ENCODE results near the gene FST. TPM values are rescaled to one million over a fixed set of nuclear protein-coding genes. Genes with fewer than 3 reads are reported as not detected.
A peak's percentile ranks its signal among the peaks of the same experiment; 100 is the strongest.

Gene FST
- total and polyA plus RNA-seq, 2 experiments from 2014 or later: 56.0 to 87.0 TPM

- no peak overlapping the region for H3K4me2 ChIP-seq (ENCODE audit: unreplicated experiment)
- no peaks in the 10 kb centered on the region for H3K79me2 ChIP-seq (ENCODE audit: insufficient read depth)
- H2AFZ ChIP-seq: no peak overlapping the region
- no peak overlapping the region for H3K9ac ChIP-seq
- TF ChIP-seq EZH2 (IDR thresholded peaks at IDR 0.05; ENCODE audit: insufficient read depth, poor library complexity, severe bottlenecking): no peak
- TF ChIP-seq EZH2phosphoT487 (IDR thresholded peaks at IDR 0.05; ENCODE audit: insufficient read depth, low read depth): no peak
- no peaks in the 10 kb centered on the region for H4K20me1 ChIP-seq (ENCODE audit: insufficient read depth)
- H3K9me3 ChIP-seq (ENCODE audit: low read depth): no peaks in the 10 kb centered on the region
- H3K36me3 ChIP-seq (ENCODE audit: low read depth): no peaks in the 10 kb centered on the region
- H3F3A ChIP-seq (ENCODE audit: insufficient read depth): 0 out of 2 replicates have a peak, but pooled peaks cover 7% of the 10 kb centered on the region
- no peaks in the 10 kb centered on the region for H3K27me3 ChIP-seq (replicated peaks; ENCODE audit: insufficient read depth)
- H3K9me2 ChIP-seq (ENCODE audit: insufficient read depth): no peaks in the 10 kb centered on the region
- no peaks in the 10 kb centered on the region for H3K4me1 ChIP-seq (ENCODE audit: insufficient read depth)
- DNase-seq: no peak
- H3K27ac ChIP-seq: no peak overlapping the region
- WGBS, 2 experiments (ENCODE audit: low coverage in 1 of 2, low lambda C conversion rate in 2 of 2, missing lambda C conversion rate in 2 of 2): 56 to 65% methylated on average over 1 of the region's 1 CpG
- in situ Hi-C loops (cut with MboI): loop anchor here (25.0 kb wide), 1 partner anchor 283 kb away; no protein-coding TSS in a partner anchor
- no peak overlapping the region for H3K4me3 ChIP-seq
Measured at GRCh38 chr5:53445569-53445968, 34.9 kb upstream of the FST start.

DNA sequence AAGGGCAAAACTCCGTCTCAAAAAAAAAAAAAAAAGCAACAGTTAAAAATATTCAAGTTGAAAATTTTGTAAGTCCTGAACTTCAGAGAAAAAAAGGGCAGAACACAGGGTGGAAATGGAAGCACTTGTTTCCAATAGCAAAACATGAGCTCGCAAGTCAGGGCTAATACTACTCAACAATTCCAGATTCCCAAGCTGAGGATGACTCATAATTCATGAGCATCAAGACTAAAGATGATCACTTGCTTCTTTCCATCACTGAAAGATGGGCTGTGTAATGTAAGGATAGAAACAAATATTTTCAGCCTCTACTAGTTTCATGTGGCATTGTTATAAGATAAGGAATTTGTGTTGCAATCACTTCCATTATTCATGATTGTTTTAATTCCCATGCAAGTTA is 33.5 kb upstream of the FST start:
- no peaks in the 10 kb centered on the region for H3K9me2 ChIP-seq (ENCODE audit: insufficient read depth)
- H3K9ac ChIP-seq: no peak overlapping the region
- H3F3A ChIP-seq (ENCODE audit: insufficient read depth): 0 out of 2 replicates have a peak, but pooled peaks cover 7% of the 10 kb centered on the region
- in situ Hi-C loops (cut with MboI): loop anchor here (25.0 kb wide), 1 partner anchor 285 kb away; no protein-coding TSS in a partner anchor
- no peaks in the 10 kb centered on the region for H3K36me3 ChIP-seq (ENCODE audit: low read depth)
- no peaks in the 10 kb centered on the region for H3K4me1 ChIP-seq (ENCODE audit: insufficient read depth)
- no peak overlapping the region for H3K4me2 ChIP-seq (ENCODE audit: unreplicated experiment)
- TF ChIP-seq EZH2phosphoT487 (IDR thresholded peaks at IDR 0.05; ENCODE audit: insufficient read depth, low read depth): no peak
- no peak for TF ChIP-seq EZH2 (IDR thresholded peaks at IDR 0.05; ENCODE audit: insufficient read depth, poor library complexity, severe bottlenecking)
- no peaks in the 10 kb centered on the region for H3K79me2 ChIP-seq (ENCODE audit: insufficient read depth)
- H3K27ac ChIP-seq: no peak overlapping the region
- H2AFZ ChIP-seq: no peak overlapping the region
- WGBS, 2 experiments (ENCODE audit: low coverage in 1 of 2, low lambda C conversion rate in 2 of 2, missing lambda C conversion rate in 2 of 2): 62 to 76% methylated on average over 1 to 2 of the region's 2 CpGs
- no peaks in the 10 kb centered on the region for H3K9me3 ChIP-seq (ENCODE audit: low read depth)
- H4K20me1 ChIP-seq (ENCODE audit: insufficient read depth): no peaks in the 10 kb centered on the region
- H3K4me3 ChIP-seq: no peak overlapping the region
- peak; percentile 30 for DNase-seq
- H3K27me3 ChIP-seq (replicated peaks; ENCODE audit: insufficient read depth): no peaks in the 10 kb centered on the region

GRCh38 chr5:53448851-53449250 is 31.6 kb upstream of the FST start:
- Histone ChIP-seq H3K27ac (no peak overlapping the region), H3K9ac (no peak overlapping the region), H3K4me2 (ENCODE audit: unreplicated experiment) (no peak overlapping the region), H3K27me3 (replicated peaks; ENCODE audit: insufficient read depth) (no peaks in the 10 kb centered on the region), H4K20me1 (ENCODE audit: insufficient read depth) (no peaks in the 10 kb centered on the region), H2AFZ (no peak overlapping the region), H3F3A (ENCODE audit: insufficient read depth) (0 out of 2 replicates have a peak, but pooled peaks cover 7% of the 10 kb centered on the region), H3K36me3 (ENCODE audit: low read depth) (no peaks in the 10 kb centered on the region), H3K4me1 (ENCODE audit: insufficient read depth) (no peaks in the 10 kb centered on the region), H3K79me2 (ENCODE audit: insufficient read depth) (no peaks in the 10 kb centered on the region), H3K9me2 (ENCODE audit: insufficient read depth) (no peaks in the 10 kb centered on the region), H3K4me3 (no peak overlapping the region), H3K9me3 (ENCODE audit: low read depth) (no peaks in the 10 kb centered on the region)
- in situ Hi-C loops (cut with MboI): loop anchor here (25.0 kb wide), 1 partner anchor 287 kb away; no protein-coding TSS in a partner anchor
- TF ChIP-seq EZH2 (IDR thresholded peaks at IDR 0.05; ENCODE audit: insufficient read depth, poor library complexity, severe bottlenecking): no peak
- TF ChIP-seq EZH2phosphoT487 (IDR thresholded peaks at IDR 0.05; ENCODE audit: insufficient read depth, low read depth): no peak
- WGBS, 2 experiments (ENCODE audit: low coverage in 1 of 2, low lambda C conversion rate in 2 of 2, missing lambda C conversion rate in 2 of 2): 90 to 94% methylated on average over 1 of the region's 1 CpG
- DNase-seq: no peak

- Histone ChIP-seq H3K27ac (no peak overlapping the region), H3K79me2 (ENCODE audit: insufficient read depth) (no peaks in the 10 kb centered on the region), H3K4me3 (no peak overlapping the region), H3K9me2 (ENCODE audit: insufficient read depth) (no peaks in the 10 kb centered on the region), H3F3A (ENCODE audit: insufficient read depth) (no peaks in the 10 kb centered on the region), H3K27me3 (replicated peaks; ENCODE audit: insufficient read depth) (no peaks in the 10 kb centered on the region), H3K9me3 (ENCODE audit: low read depth) (no peaks in the 10 kb centered on the region), H3K9ac (no peak overlapping the region), H2AFZ (no peak overlapping the region), H3K4me2 (ENCODE audit: unreplicated experiment) (no peak overlapping the region), H3K36me3 (ENCODE audit: low read depth) (no peaks in the 10 kb centered on the region), H3K4me1 (ENCODE audit: insufficient read depth) (no peaks in the 10 kb centered on the region), H4K20me1 (ENCODE audit: insufficient read depth) (no peaks in the 10 kb centered on the region)
- in situ Hi-C loops (cut with MboI): no loop called here
- 30 to 47% methylated on average over 1 of the region's 1 CpG for WGBS, 2 experiments (ENCODE audit: low coverage in 1 of 2, low lambda C conversion rate in 2 of 2, missing lambda C conversion rate in 2 of 2)
- TF ChIP-seq EZH2 (IDR thresholded peaks at IDR 0.05; ENCODE audit: insufficient read depth, poor library complexity, severe bottlenecking) (no peak), EZH2phosphoT487 (IDR thresholded peaks at IDR 0.05; ENCODE audit: insufficient read depth, low read depth) (no peak)
- DNase-seq: no peak
Measured at GRCh38 chr5:53453898-53454718, 26.3 kb upstream of the FST start.
